Measurements from ENCODE around the gene TRIM34. TPM values are rescaled to one million over a fixed set of nuclear protein-coding genes. Genes with fewer than 3 reads are reported as not detected.

Gene TRIM34
- total and polyA plus RNA-seq, 8 donors, result 0.29 to 11.4 (median 3.7) TPM; not detected in 1

DNA sequence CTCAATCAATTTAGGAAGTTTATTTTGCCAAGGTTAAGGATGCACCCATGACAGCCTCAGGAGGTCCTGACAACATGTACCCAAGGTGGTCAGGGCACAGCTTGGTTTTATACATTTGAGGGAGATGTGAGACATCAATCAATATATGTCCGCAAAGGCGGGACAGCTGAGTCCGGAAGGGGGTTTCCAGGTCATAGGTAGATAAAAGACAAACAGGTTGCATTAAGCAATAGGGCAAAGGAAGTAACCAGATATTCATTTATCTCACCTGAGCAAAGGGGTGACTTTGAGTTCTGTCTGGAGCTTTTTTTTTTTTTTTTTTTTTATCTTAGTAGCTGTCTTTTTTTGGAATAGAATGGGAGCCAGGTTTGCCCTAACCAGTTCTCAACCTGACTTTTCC lies 2.0 kb upstream of the TRIM34 start:
- WGBS, 5 donors, result 89 to 95% (median 93%) methylated on average over 3 of the region's 3 CpGs
- intact Hi-C loops (cut with DNase I; ENCODE audit: low total_unique reads), result no loop called here
- H3K4me3 ChIP-seq, result no peak overlapping the region
- no peak overlapping the region for H3K27ac ChIP-seq
- H3K4me1 ChIP-seq, result peaks cover 14 to 40% (median 30%) of the 10 kb centered on the region in 4 donors
- TF ChIP-seq, protein P1, sequence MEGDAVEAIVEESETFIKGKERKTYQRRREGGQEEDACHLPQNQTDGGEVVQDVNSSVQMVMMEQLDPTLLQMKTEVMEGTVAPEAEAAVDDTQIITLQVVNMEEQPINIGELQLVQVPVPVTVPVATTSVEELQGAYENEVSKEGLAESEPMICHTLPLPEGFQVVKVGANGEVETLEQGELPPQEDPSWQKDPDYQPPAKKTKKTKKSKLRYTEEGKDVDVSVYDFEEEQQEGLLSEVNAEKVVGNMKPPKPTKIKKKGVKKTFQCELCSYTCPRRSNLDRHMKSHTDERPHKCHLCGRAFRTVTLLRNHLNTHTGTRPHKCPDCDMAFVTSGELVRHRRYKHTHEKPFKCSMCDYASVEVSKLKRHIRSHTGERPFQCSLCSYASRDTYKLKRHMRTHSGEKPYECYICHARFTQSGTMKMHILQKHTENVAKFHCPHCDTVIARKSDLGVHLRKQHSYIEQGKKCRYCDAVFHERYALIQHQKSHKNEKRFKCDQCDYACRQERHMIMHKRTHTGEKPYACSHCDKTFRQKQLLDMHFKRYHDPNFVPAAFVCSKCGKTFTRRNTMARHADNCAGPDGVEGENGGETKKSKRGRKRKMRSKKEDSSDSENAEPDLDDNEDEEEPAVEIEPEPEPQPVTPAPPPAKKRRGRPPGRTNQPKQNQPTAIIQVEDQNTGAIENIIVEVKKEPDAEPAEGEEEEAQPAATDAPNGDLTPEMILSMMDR (IDR thresholded peaks at IDR 0.05), result no peak
- TF ChIP-seq POLR2AphosphoS5 (IDR thresholded peaks at IDR 0.05), result no peak
- TF ChIP-seq EP300 (IDR thresholded peaks at IDR 0.05), result no peak
- no peak for TF ChIP-seq POLR2A (IDR thresholded peaks at IDR 0.05)
- no peak for DNase-seq
- H3K36me3 ChIP-seq, result no peaks in the 10 kb centered on the region
- no peaks in the 10 kb centered on the region for H3K9me3 ChIP-seq
- H3K27me3 ChIP-seq, result no peaks in the 10 kb centered on the region

DNA sequence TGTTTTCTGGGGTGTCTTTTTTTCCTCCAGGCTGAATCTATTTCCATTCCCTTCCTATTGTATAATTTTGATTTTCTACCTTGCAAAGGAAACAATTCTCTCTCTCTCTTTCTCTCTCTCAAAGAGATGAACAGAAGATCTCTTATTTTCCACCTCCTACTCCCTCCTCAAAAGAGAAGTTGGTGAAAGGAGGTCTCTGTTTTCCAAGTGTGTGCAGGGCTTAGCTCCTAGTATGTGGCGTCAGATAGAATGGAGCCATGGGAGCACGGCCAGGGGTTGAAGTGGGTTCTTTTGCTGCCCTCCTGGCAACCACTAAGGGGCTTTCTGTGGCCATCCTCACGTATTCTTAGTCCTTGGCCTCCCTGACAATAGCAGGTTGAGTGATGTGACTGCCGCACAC lies 480 bp downstream of the TRIM34 start:
- TF ChIP-seq, protein P1 (IDR thresholded peaks at IDR 0.05), result no peak
- no peak for TF ChIP-seq POLR2AphosphoS5 (IDR thresholded peaks at IDR 0.05)
- TF ChIP-seq POLR2A (IDR thresholded peaks at IDR 0.05), result no peak
- no peak for TF ChIP-seq EP300 (IDR thresholded peaks at IDR 0.05)
- peak in 1 of 2 donors; percentile 14 for DNase-seq

DNA sequence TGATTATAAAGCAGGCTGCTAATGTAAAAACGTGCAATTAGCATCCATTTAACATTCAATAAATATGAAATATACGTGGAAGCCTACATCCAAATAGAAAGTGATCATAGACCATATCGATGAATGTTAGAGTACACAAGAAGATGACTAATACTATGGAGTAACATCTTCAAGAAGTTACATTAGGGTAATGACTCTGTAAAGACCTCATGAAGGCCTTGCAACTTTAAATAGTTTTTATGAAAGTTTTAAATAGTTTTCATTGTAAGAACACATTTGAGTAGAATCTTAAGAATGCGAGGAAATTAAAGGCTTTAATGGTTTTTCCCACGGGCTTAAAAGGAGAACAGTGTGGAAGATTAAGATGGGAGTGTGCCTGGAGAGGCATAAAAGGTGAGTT lies 1.4 kb downstream of the TRIM34 start:
- intact Hi-C loops (cut with DNase I; ENCODE audit: low total_unique reads), result no loop called here
- no peaks in the 10 kb centered on the region for H3K36me3 ChIP-seq
- no peak for DNase-seq
- H3K27ac ChIP-seq, result no peak overlapping the region
- WGBS, 5 donors, result 77 to 84% (median 80%) methylated on average over 5 of the region's 5 CpGs
- no peaks in the 10 kb centered on the region for H3K27me3 ChIP-seq
- no peak overlapping the region for H3K4me3 ChIP-seq
- H3K9me3 ChIP-seq, result no peaks in the 10 kb centered on the region
- no peak for TF ChIP-seq POLR2AphosphoS5 (IDR thresholded peaks at IDR 0.05)
- no peak for TF ChIP-seq POLR2A (IDR thresholded peaks at IDR 0.05)
- TF ChIP-seq EP300 (IDR thresholded peaks at IDR 0.05), result no peak
- TF ChIP-seq, protein P1 (IDR thresholded peaks at IDR 0.05), result no peak
- H3K4me1 ChIP-seq, result peaks cover 9 to 32% (median 22%) of the 10 kb centered on the region in 4 donors

More for the DNA sequence above, 480 bp downstream of the TRIM34 start:
- Histone ChIP-seq H3K9me3 (no peaks in the 10 kb centered on the region), H3K27me3 (no peaks in the 10 kb centered on the region), H3K4me1 (peaks cover 14 to 40% (median 30%) of the 10 kb centered on the region in 4 donors), H3K4me3 (peak overlapping the region; percentile 50 to 54 (median 53)), H3K27ac (peak overlapping the region; percentile 63 to 85 (median 80)), H3K36me3 (no peaks in the 10 kb centered on the region)
- WGBS, 5 donors, result 3 to 17% (median 10%) methylated on average over 4 of the region's 4 CpGs
- intact Hi-C loops (cut with DNase I; ENCODE audit: low total_unique reads), result no loop called here

DNA sequence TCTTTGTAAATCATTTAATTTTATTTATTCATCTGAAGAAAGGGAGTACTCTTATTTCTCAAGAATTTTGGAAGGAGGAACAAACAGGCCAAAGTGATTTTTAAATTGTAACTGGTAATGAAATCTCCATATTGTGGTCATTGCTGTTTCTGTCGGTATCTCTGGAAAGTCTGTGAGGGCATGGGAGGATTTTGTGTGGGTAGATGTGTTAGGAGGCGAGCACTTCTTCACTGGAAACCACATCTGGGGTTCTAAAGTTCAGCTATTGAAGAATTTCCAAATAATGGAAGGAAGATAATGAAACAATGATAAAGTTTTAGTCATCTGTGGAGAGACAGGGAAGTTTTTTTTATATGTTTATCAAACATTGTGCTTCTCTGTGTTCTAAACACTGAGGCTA lies 6.6 kb downstream of the TRIM34 start:
- intact Hi-C loops (cut with DNase I; ENCODE audit: low total_unique reads), result no loop called here
- TF ChIP-seq POLR2A (IDR thresholded peaks at IDR 0.05) (no peak), POLR2AphosphoS5 (IDR thresholded peaks at IDR 0.05) (no peak), EP300 (IDR thresholded peaks at IDR 0.05) (no peak)
- TF ChIP-seq, protein P1 (IDR thresholded peaks at IDR 0.05), result no peak
- no peak overlapping the region for H3K4me3 ChIP-seq
- no peaks in the 10 kb centered on the region for H3K4me1 ChIP-seq
- no peak for DNase-seq
- H3K27ac ChIP-seq, result no peak overlapping the region
- peaks cover 13 to 39% (median 36%) of the 10 kb centered on the region in 4 donors for H3K36me3 ChIP-seq
- H3K27me3 ChIP-seq, result no peaks in the 10 kb centered on the region
- WGBS, 5 donors, result 69 to 93% (median 92%) methylated on average over 2 of the region's 2 CpGs
- no peaks in the 10 kb centered on the region for H3K9me3 ChIP-seq

Data from stomach (tissue), 9 donors.